HepG2 (cell line): ENCODE measurements around the gene RDH14.

Source experiments
- ARHGAP35 ChIP-seq: sonication (generic); formaldehyde crosslinking; IDR thresholded peaks from 2 replicates; pipeline ENCODE4 v1.9.0; 2022; ENCODE audit warnings: mild to moderate bottlenecking, inconsistent platforms, moderate library complexity, missing genetic modification reagents, borderline replicate concordance
- E2F2 ChIP-seq: sonication (generic); formaldehyde crosslinking; IDR thresholded peaks from 2 replicates; pipeline ENCODE4 v1.4.0; 2020; ENCODE audit warnings: missing genetic modification reagents, borderline replicate concordance
- PCBP2 ChIP-seq: fragments of 200-400 bp; formaldehyde crosslinking; optimal IDR thresholded peaks from 2 replicates; pipeline ENCODE3; 2018; ENCODE audit warnings: low read length, low read depth; ENCODE audit not compliant: poor library complexity, severe bottlenecking
- POLR2A ChIP-seq, 2 experiments: IDR thresholded peaks; 2 replicates each; pipeline ENCODE4 v1.6.1; 2011; ENCODE audit warnings: low read depth in 2 of 2, low read length in 2 of 2, mild to moderate bottlenecking in 1 of 2, moderate library complexity in 1 of 2; ENCODE audit not compliant: insufficient read depth in 1 of 2
- POLR2AphosphoS5 ChIP-seq: IDR thresholded peaks from 2 replicates; pipeline ENCODE4 v1.6.1; 2012; ENCODE audit warnings: low read depth, low read length
- PRDM15 ChIP-seq: sonication (generic); formaldehyde crosslinking; IDR thresholded peaks from 2 replicates; pipeline ENCODE4 v1.4.0; 2020; ENCODE audit warnings: missing genetic modification reagents
- YY1 ChIP-seq: IDR thresholded peaks from 2 replicates; pipeline ENCODE4 v1.6.1; 2011; ENCODE audit warnings: low read length, low read depth, moderate library complexity, mild to moderate bottlenecking; ENCODE audit not compliant: insufficient read depth, insufficient replicate concordance
- ZNF83 ChIP-seq: sonication (generic); formaldehyde crosslinking; IDR thresholded peaks from 2 replicates; pipeline ENCODE4 v1.4.0; 2020; ENCODE audit warnings: missing genetic modification reagents, mild to moderate bottlenecking, borderline replicate concordance

- TF ChIP-seq PCBP2 (no peak), POLR2AphosphoS5 (no peak), ARHGAP35 (no peak), E2F2 (CRISPR knock-in tag) (no peak), ZNF83 (CRISPR knock-in tag) (no peak), POLR2A (IDR thresholded peaks at IDR 0.05; ENCODE audit: insufficient read depth in 1 of 2, low read depth in 2 of 2, low read length in 2 of 2) (no peak), YY1 (no peak), PRDM15 (CRISPR knock-in tag) (no peak)
Measured at GRCh38 chr2:18525236-18525635, 35.2 kb downstream of the RDH14 start.
